Brain microvascular endothelial cell (primary cell): ENCODE measurements around the gene MKKS.

ENCODE experiments used
- DNase-seq: peaks from one replicate; pipeline ENCODE4 v3.0.0-alpha.2; 2020
- H3K27ac ChIP-seq: fragments of 250-450 bp; sonication (Bioruptor Pico); 2 replicates; pipeline ENCODE4 v1.5.1; 2020; ENCODE audit warnings: mild to moderate bottlenecking, moderate library complexity
- H3K27me3 ChIP-seq: fragments of 250-450 bp; sonication (Bioruptor Pico); replicated peaks from 2 replicates; pipeline ENCODE4 v1.5.1; 2020; ENCODE audit warnings: mild to moderate bottlenecking
- H3K36me3 ChIP-seq: fragments of 250-450 bp; sonication (Bioruptor Pico); replicated peaks from 2 replicates; pipeline ENCODE4 v1.5.1; 2020; ENCODE audit warnings: mild to moderate bottlenecking
- H3K4me3 ChIP-seq: 2 replicates; pipeline ENCODE4 v1.5.1; 2011; ENCODE audit warnings: low read depth, mild to moderate bottlenecking, control low read depth, low read length, moderate library complexity
- CTCF ChIP-seq: IDR thresholded peaks from 2 replicates; pipeline ENCODE4 v1.5.1; 2011; ENCODE audit warnings: low read depth, mild to moderate bottlenecking, moderate library complexity, low read length, control low read depth, inconsistent platforms; ENCODE audit errors: missing control alignments
- in situ Hi-C: cut with HindIII; loops from 2 replicates; pipeline ENCODE4 v1.10.0; 2017; ENCODE audit warnings: low sequenced_read_pairs, low pct_ligation_motif_present

Gene MKKS

GRCh38 chr20:10434832-10435812 is 1.1 kb upstream of the MKKS start, which contains the start of gene SLX4IP:
TSS of gene SLX4IP (plus strand) at chr20:10435305. CDS start at chr20:10458205, 22,900 bp downstream.
- Histone ChIP-seq H3K36me3 (no peaks in the 10 kb centered on the region), H3K27ac (peak within 1 kb of the TSS; percentile 86), H3K27me3 (no peaks in the 10 kb centered on the region), H3K4me3 (peak within 1 kb of the TSS; percentile 87)
- TF ChIP-seq CTCF = no peak
- peak; percentile 93 for DNase-seq
- in situ Hi-C loops = no loop called here

- H3K36me3 ChIP-seq = no peaks in the 10 kb centered on the region
- TF ChIP-seq CTCF = no peak
- H3K4me3 ChIP-seq = peak overlapping the region; percentile 87
- H3K27me3 ChIP-seq = no peaks in the 10 kb centered on the region
- H3K27ac ChIP-seq = peak overlapping the region; percentile 86
- in situ Hi-C loops = no loop called here
- DNase-seq = peak; percentile 98
Observed at GRCh38 chr20:10434467-10434831, 427 bp upstream of the MKKS start.

- no peak for TF ChIP-seq CTCF
- in situ Hi-C loops = no loop called here
Observed at GRCh38 chr20:10433014-10433622, 904 bp downstream of the MKKS start.

DNA sequence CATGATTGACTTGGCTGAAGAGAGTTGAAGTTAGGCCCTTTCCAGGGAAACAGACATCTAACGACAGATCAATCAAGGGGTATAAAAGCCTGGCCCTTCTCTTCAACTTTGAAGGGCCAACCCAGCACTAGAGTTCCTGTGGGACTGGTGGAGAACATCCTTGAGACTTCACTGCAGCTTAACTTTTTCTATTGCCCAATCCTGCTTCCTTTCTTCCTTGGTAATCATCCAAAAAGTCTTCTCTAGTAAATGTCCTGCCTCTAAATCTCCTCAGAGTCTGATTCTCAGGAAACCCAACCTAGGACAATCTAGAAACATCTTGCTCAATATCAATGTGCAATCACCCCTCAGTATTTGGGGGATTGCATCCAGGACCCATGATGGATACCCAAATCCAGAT is 1.9 kb downstream of the MKKS start:
- no peaks in the 10 kb centered on the region for H3K27me3 ChIP-seq
- H3K4me3 ChIP-seq = no peak overlapping the region
- no peak overlapping the region for H3K27ac ChIP-seq
- H3K36me3 ChIP-seq = no peaks in the 10 kb centered on the region
- in situ Hi-C loops = no loop called here
- no peak for TF ChIP-seq CTCF
- no peak for DNase-seq

More at GRCh38 chr20:10433014-10433622, 904 bp downstream of the MKKS start:
- Histone ChIP-seq H3K27me3 (no peaks in the 10 kb centered on the region), H3K36me3 (no peaks in the 10 kb centered on the region), H3K27ac (peak overlapping the region; percentile 86), H3K4me3 (peak overlapping the region; percentile 87)
- no peak for DNase-seq

GRCh38 chr20:10430704-10431103 is 3.3 kb downstream of the MKKS start:
- Histone ChIP-seq H3K27me3 (no peaks in the 10 kb centered on the region), H3K27ac (no peak overlapping the region), H3K4me3 (no peak overlapping the region), H3K36me3 (no peaks in the 10 kb centered on the region)
- TF ChIP-seq CTCF = no peak
- in situ Hi-C loops = no loop called here
- no peak for DNase-seq
